ENCODE results near the gene PDS5A.
"Not testable (repeated sequence)": the region's sequence is repeated elsewhere in the genome, so short reads cannot be mapped to it uniquely, and the experiment has no call there.

PDS5A gene

DNA sequence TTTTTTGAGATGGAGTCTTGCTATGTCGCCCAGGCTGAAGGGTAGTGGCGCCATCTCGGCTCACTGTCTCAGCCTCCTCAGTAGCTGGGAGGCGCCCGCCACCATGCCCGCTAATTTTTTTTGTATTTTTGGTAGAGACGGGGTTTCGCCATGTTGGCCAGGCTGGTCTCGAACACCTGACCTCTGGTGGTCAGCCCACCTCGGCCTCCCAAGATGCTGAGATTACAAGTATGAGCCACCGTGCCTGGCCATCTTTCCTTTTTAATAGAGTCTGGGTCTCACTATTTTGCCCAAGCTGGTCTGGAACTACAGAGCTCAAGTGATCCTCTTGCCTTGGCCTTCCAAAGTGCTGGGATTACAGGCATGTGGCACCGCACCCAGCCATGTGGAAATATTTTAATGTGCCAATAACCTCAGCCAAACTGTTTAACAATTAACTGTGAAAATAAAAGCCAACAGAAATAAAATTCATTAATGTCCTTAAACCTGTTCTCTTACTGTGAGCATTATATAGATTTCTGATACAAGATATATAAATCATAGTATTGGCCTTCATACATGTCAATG, 16.3 kb downstream of the PDS5A start:
- no peak overlapping the region for H3K4me3 ChIP-seq (ENCODE audit: low read depth, low read length)
- TF ChIP-seq, protein P1, sequence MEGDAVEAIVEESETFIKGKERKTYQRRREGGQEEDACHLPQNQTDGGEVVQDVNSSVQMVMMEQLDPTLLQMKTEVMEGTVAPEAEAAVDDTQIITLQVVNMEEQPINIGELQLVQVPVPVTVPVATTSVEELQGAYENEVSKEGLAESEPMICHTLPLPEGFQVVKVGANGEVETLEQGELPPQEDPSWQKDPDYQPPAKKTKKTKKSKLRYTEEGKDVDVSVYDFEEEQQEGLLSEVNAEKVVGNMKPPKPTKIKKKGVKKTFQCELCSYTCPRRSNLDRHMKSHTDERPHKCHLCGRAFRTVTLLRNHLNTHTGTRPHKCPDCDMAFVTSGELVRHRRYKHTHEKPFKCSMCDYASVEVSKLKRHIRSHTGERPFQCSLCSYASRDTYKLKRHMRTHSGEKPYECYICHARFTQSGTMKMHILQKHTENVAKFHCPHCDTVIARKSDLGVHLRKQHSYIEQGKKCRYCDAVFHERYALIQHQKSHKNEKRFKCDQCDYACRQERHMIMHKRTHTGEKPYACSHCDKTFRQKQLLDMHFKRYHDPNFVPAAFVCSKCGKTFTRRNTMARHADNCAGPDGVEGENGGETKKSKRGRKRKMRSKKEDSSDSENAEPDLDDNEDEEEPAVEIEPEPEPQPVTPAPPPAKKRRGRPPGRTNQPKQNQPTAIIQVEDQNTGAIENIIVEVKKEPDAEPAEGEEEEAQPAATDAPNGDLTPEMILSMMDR (IDR thresholded peaks at IDR 0.05; ENCODE audit: control insufficient read depth, extremely low read depth, insufficient read depth): no peak
- DNase-seq (ENCODE audit: low read depth): no peak

DNA sequence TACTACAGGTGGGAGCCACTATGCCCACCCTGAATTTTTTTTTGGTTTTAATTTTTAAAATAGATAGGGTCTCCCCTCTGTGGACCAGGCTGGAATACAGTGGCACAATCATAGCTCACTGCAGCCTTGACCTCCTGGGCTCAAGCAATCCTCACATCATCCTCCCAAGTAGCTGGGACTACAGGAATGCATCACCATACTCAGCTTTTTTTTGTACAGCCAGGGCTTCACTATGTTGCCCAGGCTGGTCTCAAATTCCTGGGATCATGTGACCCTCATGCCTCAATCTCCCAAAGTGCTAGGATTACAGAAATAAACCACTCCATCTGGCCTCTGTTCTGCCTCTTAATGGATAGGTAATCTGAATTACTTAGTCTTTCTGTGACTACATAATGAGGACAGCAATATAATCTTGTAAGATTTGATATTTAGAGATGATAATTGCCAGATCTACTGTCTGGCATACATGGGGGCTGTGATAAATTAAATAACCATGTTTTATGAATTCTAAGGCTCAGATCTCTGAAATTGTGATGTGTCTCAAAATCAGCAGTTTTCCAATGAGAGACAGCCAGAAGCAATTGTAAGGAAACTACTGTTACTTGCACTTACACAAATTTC, 26.7 kb downstream of the PDS5A start:
- TF ChIP-seq, protein P1 (IDR thresholded peaks at IDR 0.05; ENCODE audit: control insufficient read depth, extremely low read depth, insufficient read depth): no peak
- no peak overlapping the region for H3K4me3 ChIP-seq (ENCODE audit: low read depth, low read length)
- DNase-seq (ENCODE audit: low read depth): no peak

DNA sequence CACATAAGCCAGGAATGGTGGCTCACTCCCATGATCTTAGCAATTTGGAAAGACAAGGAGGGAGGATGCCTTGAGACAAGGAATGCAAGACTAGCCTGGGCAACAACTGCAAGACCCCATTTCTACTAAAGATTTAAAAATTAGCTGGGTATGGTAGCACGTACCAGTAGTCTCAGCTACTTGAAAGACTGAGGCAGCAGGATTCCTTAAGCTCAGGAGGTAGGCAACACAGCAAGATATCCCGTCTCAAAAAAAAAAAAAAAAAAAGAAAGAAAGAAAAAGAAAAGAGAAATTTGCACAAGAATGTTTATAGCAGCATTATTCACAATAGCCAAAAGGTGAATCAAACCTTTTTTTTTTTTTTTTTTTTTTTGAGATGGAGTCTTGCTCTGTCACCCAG, 29.7 kb downstream of the PDS5A start:
- no peak overlapping the region for H3K4me3 ChIP-seq (ENCODE audit: low read depth, low read length)
- DNase-seq (ENCODE audit: low read depth): no peak
- TF ChIP-seq, protein P1 (IDR thresholded peaks at IDR 0.05; ENCODE audit: control insufficient read depth, extremely low read depth, insufficient read depth): no peak

DNA sequence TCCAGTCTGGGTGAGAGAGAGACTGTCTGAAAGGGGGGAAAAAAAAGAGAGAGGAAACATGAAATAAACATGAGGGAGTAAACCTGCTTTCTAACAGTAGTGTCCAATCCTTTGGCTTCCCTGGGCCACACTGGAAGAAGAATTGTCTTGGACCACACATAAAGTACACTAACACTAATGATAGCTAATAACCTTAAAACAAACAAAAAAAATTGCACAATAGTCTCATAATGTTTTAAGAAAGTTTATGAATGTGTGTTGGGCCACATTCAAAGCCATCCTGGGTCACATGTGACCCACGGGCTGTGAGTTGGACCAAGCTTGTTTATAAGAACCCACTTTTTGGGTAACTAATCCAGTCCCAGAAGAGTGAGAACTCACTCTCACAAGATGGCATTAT, 30.3 kb downstream of the PDS5A start:
- TF ChIP-seq, protein P1 (IDR thresholded peaks at IDR 0.05; ENCODE audit: control insufficient read depth, extremely low read depth, insufficient read depth): no peak
- peak; percentile 30 for DNase-seq (ENCODE audit: low read depth)
- H3K4me3 ChIP-seq (ENCODE audit: low read depth, low read length): no peak overlapping the region

DNA sequence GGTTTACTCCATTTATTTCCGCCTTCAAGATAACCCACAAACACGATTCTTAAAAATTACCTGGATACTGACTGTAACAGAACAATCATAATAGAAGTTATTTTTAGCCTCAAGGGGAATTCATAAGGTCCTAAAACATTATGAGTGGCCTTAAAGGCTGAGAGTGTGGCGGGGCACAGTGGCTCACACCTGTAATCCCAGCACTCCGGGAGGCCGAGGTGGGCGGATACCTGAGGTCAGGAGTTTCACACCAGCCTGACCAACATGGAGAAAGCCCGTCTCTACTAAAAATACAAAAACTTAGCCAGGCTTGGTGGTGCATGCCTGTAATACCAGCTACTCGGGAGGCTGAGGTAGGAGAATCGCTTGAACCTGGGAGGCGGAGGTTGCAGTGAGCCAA, 33.5 kb downstream of the PDS5A start:
- not testable (repeated sequence) for DNase-seq (ENCODE audit: low read depth); H3K4me3 ChIP-seq (ENCODE audit: low read depth, low read length)

DNA sequence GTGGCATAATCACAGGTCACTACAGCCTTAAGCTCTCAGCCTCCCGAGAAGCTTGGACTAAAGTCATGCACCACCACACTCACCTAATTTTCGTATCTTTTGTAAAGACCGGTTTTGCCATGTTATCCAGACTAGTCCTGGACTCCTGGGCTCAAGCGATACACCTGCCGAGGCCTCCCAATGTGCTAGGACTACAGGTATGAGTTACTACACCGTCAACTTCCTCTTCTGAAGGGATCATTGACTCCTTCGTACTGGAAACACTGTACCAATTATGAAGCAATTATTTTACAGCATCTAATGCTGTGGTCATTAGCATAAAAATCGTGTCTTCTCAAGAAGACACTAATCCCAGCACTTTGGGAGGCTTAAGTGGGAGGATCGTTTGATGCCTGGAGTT, 35.2 kb downstream of the PDS5A start:
- H3K4me3 ChIP-seq (ENCODE audit: low read depth, low read length): no peak overlapping the region
- TF ChIP-seq, protein P1 (IDR thresholded peaks at IDR 0.05; ENCODE audit: control insufficient read depth, extremely low read depth, insufficient read depth): no peak
- no peak for DNase-seq (ENCODE audit: low read depth)

DNA sequence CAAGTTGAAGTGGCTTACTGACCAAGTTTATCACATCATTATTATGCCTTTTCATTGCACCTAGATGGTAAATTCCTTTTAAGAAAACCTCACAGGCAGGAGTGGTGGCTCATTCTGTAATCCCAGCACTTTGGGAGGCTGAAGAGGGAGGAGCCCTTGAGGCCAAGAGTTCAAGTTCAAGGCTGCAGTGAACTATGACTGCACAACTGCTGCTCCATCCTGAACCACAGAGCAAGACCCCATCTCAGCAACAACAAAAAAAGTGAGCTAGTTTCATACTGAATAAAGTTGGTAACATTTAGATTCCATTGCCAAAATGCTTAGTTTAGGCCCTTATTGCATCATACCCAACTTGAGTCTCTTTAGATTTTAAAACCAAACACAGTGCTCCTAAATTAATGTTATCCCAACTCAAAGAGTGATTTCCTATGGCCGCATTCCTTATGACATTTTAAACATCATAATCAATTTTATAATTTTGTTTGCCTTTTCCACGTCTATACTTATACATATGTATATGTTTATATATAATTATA, 36.0 kb downstream of the PDS5A start:
- no peak overlapping the region for H3K4me3 ChIP-seq (ENCODE audit: low read depth, low read length)
- TF ChIP-seq, protein P1 (IDR thresholded peaks at IDR 0.05; ENCODE audit: control insufficient read depth, extremely low read depth, insufficient read depth): no peak
- no peak for DNase-seq (ENCODE audit: low read depth)

Data from LNCaP clone FGC (cell line).